Tibial nerve (tissue), 4 donors: Measurements from ENCODE around the gene S1PR1.

Source experiments
- EP300 ChIP-seq, 2 donors: sonication (generic); formaldehyde crosslinking; IDR thresholded peaks; one replicate each; pipeline ENCODE4 v1.6.1; 2017; ENCODE audit warnings: antibody characterized with exemption in 2 of 2, mild to moderate bottlenecking in 1 of 2
- POLR2A ChIP-seq, 2 donors: fragments of 450-650 bp; IDR thresholded peaks; one replicate each; pipeline ENCODE4 v1.6.1; 2017; ENCODE audit warnings: antibody characterized with exemption in 2 of 2, mild to moderate bottlenecking in 2 of 2, moderate library complexity in 2 of 2
- TF ChIP-seq, protein P1 (sequence below), 5 experiments: fragments of 200-600 bp in 3 of 5; fragments of 450-650 bp in 2 of 5; sonication (generic) in 3 of 5; IDR thresholded peaks; one replicate each; pipeline ENCODE4 v1.5.1; 2016 to 2019; ENCODE audit warnings: antibody characterized with exemption in 5 of 5, mild to moderate bottlenecking in 3 of 5, moderate library complexity in 2 of 5

GRCh38 chr1:101191049-101191448 lies 45.8 kb upstream of the S1PR1 start:
- TF ChIP-seq, protein P1, sequence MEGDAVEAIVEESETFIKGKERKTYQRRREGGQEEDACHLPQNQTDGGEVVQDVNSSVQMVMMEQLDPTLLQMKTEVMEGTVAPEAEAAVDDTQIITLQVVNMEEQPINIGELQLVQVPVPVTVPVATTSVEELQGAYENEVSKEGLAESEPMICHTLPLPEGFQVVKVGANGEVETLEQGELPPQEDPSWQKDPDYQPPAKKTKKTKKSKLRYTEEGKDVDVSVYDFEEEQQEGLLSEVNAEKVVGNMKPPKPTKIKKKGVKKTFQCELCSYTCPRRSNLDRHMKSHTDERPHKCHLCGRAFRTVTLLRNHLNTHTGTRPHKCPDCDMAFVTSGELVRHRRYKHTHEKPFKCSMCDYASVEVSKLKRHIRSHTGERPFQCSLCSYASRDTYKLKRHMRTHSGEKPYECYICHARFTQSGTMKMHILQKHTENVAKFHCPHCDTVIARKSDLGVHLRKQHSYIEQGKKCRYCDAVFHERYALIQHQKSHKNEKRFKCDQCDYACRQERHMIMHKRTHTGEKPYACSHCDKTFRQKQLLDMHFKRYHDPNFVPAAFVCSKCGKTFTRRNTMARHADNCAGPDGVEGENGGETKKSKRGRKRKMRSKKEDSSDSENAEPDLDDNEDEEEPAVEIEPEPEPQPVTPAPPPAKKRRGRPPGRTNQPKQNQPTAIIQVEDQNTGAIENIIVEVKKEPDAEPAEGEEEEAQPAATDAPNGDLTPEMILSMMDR (IDR thresholded peaks at IDR 0.05), result no peak
- TF ChIP-seq EP300 (IDR thresholded peaks at IDR 0.05) (no peak), POLR2A (IDR thresholded peaks at IDR 0.05) (no peak)
